ENCODE data around the gene HOXD3.

DNA sequence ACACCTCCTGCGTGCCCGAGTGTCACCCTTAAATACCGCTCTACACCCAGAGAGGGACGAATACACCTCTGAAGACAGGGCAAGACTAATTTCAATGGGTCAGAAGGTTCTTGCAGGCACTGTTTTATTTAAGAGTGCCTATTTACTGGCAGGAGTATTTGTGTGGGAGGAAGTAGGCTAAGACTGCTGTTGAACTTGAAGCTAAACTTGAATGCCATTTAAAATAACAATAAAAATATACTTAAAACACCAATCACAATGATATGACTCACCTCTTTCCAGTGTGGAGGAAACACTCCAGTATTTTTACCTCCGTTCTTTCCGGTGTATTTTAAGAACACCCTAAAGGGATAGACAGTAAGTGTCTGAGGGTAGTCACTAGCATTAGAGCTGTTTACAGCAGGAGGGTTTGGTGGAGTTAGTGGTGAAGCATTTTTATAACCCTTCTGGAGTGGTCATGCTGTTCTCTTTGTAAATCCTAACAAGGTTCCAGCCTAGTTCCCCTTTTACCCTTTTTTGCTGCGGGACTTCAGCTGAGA, 21.7 kb downstream of the HOXD3 start:
- TF ChIP-seq, protein P1, sequence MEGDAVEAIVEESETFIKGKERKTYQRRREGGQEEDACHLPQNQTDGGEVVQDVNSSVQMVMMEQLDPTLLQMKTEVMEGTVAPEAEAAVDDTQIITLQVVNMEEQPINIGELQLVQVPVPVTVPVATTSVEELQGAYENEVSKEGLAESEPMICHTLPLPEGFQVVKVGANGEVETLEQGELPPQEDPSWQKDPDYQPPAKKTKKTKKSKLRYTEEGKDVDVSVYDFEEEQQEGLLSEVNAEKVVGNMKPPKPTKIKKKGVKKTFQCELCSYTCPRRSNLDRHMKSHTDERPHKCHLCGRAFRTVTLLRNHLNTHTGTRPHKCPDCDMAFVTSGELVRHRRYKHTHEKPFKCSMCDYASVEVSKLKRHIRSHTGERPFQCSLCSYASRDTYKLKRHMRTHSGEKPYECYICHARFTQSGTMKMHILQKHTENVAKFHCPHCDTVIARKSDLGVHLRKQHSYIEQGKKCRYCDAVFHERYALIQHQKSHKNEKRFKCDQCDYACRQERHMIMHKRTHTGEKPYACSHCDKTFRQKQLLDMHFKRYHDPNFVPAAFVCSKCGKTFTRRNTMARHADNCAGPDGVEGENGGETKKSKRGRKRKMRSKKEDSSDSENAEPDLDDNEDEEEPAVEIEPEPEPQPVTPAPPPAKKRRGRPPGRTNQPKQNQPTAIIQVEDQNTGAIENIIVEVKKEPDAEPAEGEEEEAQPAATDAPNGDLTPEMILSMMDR (optimal IDR thresholded peaks at IDR 0.05 in 1 of 3, IDR thresholded peaks at IDR 0.05 in 1 of 3, conservative IDR thresholded peaks at IDR 0.05 in 1 of 3; ENCODE audit: extremely low read depth in 1 of 3, insufficient read depth in 2 of 3, low read length in 3 of 3) = no peak
- no peak for TF ChIP-seq EZH2 (IDR thresholded peaks at IDR 0.05; ENCODE audit: low read length)

All from keratinocyte (primary cell).